Measurements from ENCODE around the gene MMAB.

DNA sequence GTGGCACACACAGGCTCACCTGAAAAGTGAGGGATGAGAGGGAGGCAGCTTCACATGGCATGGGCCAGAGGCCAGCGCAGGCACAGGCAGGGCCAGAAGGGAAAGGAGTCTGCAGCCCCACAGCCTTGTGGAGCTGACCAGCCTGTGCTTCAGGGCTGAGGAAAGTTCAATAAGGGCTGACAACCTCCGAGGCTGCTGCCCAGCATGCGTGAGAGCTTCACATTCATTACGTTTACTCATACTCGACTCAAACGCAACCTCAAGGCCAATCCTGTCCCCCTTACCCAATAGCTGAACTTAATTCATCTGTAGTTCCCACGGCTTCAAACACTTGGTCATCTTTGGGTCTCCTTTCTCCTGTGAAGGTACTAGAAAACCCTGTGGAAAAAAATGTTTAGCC, 4.8 kb downstream of the MMAB start:
- TF ChIP-seq POLR2AphosphoS5 (IDR thresholded peaks at IDR 0.05; ENCODE audit: low read depth, low read length) (no peak), POU2F2 (IDR thresholded peaks at IDR 0.05; ENCODE audit: low read depth, low read length) (no peak), POLR2A (IDR thresholded peaks at IDR 0.05; ENCODE audit: low read depth, low read length) (no peak), SPI1 (IDR thresholded peaks at IDR 0.05; ENCODE audit: low read depth, low read length) (no peak), PAX5 (IDR thresholded peaks at IDR 0.05; ENCODE audit: insufficient read depth, low read length, severe bottlenecking) (no peak)

Data from GM12891 (cell line).